ENCODE measurements around the gene FBL. TPM values are rescaled to one million over a fixed set of nuclear protein-coding genes. Genes with fewer than 3 reads are reported as not detected.
"Not testable (repeated sequence)": the region's sequence is repeated elsewhere in the genome, so short reads cannot be mapped to it uniquely, and the experiment has no call there.

The FBL gene
- total RNA-seq, 1 experiment from 2014 or later = 554 TPM

GRCh38 chr19:39878398-39878797 is 32.2 kb upstream of the FBL start:
- Histone ChIP-seq H2AFZ (ENCODE audit: low read depth, low read length, poor library complexity, severe bottlenecking) (no peak overlapping the region), H3K4me2 (ENCODE audit: low read length) (no peak overlapping the region), H3K4me1 (ENCODE audit: control insufficient read depth in 1 of 2, insufficient read depth in 2 of 2, low read length in 2 of 2) (no peaks in the 10 kb centered on the region), H3K27ac (ENCODE audit: low read depth, low read length) (no peak overlapping the region), H3K27me3 (ENCODE audit: insufficient read depth, low read length) (no peaks in the 10 kb centered on the region), H3K9me2 (ENCODE audit: insufficient read depth) (no peaks in the 10 kb centered on the region), H3K9ac (ENCODE audit: low read length) (no peak overlapping the region), H3K4me3 (replicated peaks in 1 of 2; ENCODE audit: low read depth in 1 of 2, low read length in 2 of 2) (no peak overlapping the region), H3K79me2 (ENCODE audit: insufficient read depth, low read length) (no peaks in the 10 kb centered on the region), H4K20me1 (ENCODE audit: insufficient read depth) (no peaks in the 10 kb centered on the region), H3K36me3 (ENCODE audit: control insufficient read depth in 1 of 2, insufficient read depth in 2 of 2, low read length in 2 of 2) (no peaks in the 10 kb centered on the region), H3K9me3 (ENCODE audit: control insufficient read depth in 1 of 2, insufficient read depth in 1 of 2, low read depth in 1 of 2, low read length in 2 of 2) (no peaks in the 10 kb centered on the region)
- POLR2A ChIA-PET = no interaction called here
- DNase-seq (ENCODE audit: low read depth, low spot score) (no peak), ATAC-seq (no peak)
- intact Hi-C loops (cut with micrococcal nuclease) = no loop called here
- RAD21 ChIA-PET (ENCODE audit: low non-redundant PET in 1 of 2, low total read pairs in 2 of 2, uncharacterized antibody in 2 of 2, unreplicated experiment in 2 of 2) = no interaction called here
- TF ChIP-seq JUND (IDR thresholded peaks at IDR 0.05) (no peak), ZNF274 (IDR thresholded peaks at IDR 0.05; ENCODE audit: low read depth, low read length) (no peak), ELF1 (IDR thresholded peaks at IDR 0.05; ENCODE audit: borderline replicate concordance, low read depth) (no peak), ATF3 (IDR thresholded peaks at IDR 0.05) (no peak)
- BruUV-seq (replicated peaks) = no TSS peak
- CTCF ChIA-PET = no interaction called here

DNA sequence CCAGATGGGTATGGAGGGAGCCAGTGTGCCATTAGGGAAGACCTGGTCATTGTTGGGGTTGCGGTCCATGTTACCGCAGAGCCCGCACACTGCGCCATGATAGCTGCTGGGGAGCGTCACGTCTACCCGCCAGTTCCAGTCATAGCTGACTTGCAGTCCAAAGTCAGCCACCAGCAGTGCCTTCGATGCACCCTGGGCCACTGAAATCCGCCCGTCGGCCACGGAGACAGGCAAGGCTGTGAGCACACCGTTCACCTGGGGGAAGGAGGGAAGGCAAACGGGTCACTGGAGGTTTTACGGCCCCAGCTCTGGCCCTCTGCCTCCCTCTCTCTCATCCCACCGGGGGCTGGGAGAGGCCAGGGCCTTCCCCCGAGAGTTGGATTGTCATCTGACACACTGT is 31.8 kb upstream of the FBL start:
- ATAC-seq; H4K20me1 ChIP-seq (ENCODE audit: insufficient read depth); H3K4me3 ChIP-seq (replicated peaks in 1 of 2; ENCODE audit: low read depth in 1 of 2, low read length in 2 of 2); H3K27ac ChIP-seq (ENCODE audit: low read depth, low read length); intact Hi-C loops (cut with micrococcal nuclease); CTCF ChIA-PET; POLR2A ChIA-PET; BruUV-seq (replicated peaks); H3K9ac ChIP-seq (ENCODE audit: low read length); H3K79me2 ChIP-seq (ENCODE audit: insufficient read depth, low read length); H3K9me2 ChIP-seq (ENCODE audit: insufficient read depth); H3K4me2 ChIP-seq (ENCODE audit: low read length); H3K36me3 ChIP-seq (ENCODE audit: control insufficient read depth in 1 of 2, insufficient read depth in 2 of 2, low read length in 2 of 2); DNase-seq (ENCODE audit: low read depth, low spot score); H3K4me1 ChIP-seq (ENCODE audit: control insufficient read depth in 1 of 2, insufficient read depth in 2 of 2, low read length in 2 of 2); RAD21 ChIA-PET (ENCODE audit: low non-redundant PET in 1 of 2, low total read pairs in 2 of 2, uncharacterized antibody in 2 of 2, unreplicated experiment in 2 of 2); H3K27me3 ChIP-seq (ENCODE audit: insufficient read depth, low read length); H2AFZ ChIP-seq (ENCODE audit: low read depth, low read length, poor library complexity, severe bottlenecking); H3K9me3 ChIP-seq (ENCODE audit: control insufficient read depth in 1 of 2, insufficient read depth in 1 of 2, low read depth in 1 of 2, low read length in 2 of 2): not testable (repeated sequence)

DNA sequence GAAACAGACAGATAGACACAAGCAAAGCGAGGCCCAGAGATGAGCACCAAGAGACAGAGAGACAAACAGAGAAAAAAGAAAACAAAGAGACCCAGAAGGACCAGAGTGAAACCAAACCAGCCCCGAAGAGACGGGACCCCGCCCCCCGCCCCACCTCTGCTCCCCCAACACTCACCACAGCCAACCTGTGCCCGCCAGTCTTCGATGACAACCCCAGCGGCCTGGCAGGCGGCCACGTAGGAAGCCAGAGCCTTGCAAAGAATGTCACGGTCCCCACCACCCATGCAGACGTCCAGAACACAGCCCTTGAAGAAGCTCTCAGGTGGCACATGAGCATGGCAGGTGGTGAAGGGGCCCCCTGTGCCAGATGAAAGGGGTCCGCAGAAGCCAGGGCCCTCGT is 31.3 kb upstream of the FBL start:
- POLR2A ChIA-PET; ATAC-seq; H3K4me1 ChIP-seq (ENCODE audit: control insufficient read depth in 1 of 2, insufficient read depth in 2 of 2, low read length in 2 of 2); BruUV-seq (replicated peaks); H2AFZ ChIP-seq (ENCODE audit: low read depth, low read length, poor library complexity, severe bottlenecking); H3K9me3 ChIP-seq (ENCODE audit: control insufficient read depth in 1 of 2, insufficient read depth in 1 of 2, low read depth in 1 of 2, low read length in 2 of 2); H3K27me3 ChIP-seq (ENCODE audit: insufficient read depth, low read length); RAD21 ChIA-PET (ENCODE audit: low non-redundant PET in 1 of 2, low total read pairs in 2 of 2, uncharacterized antibody in 2 of 2, unreplicated experiment in 2 of 2); CTCF ChIA-PET; H3K4me3 ChIP-seq (replicated peaks in 1 of 2; ENCODE audit: low read depth in 1 of 2, low read length in 2 of 2); H3K27ac ChIP-seq (ENCODE audit: low read depth, low read length); H3K79me2 ChIP-seq (ENCODE audit: insufficient read depth, low read length); intact Hi-C loops (cut with micrococcal nuclease); DNase-seq (ENCODE audit: low read depth, low spot score); H3K9me2 ChIP-seq (ENCODE audit: insufficient read depth); H3K36me3 ChIP-seq (ENCODE audit: control insufficient read depth in 1 of 2, insufficient read depth in 2 of 2, low read length in 2 of 2); H3K4me2 ChIP-seq (ENCODE audit: low read length); H4K20me1 ChIP-seq (ENCODE audit: insufficient read depth); H3K9ac ChIP-seq (ENCODE audit: low read length): not testable (repeated sequence)

DNA sequence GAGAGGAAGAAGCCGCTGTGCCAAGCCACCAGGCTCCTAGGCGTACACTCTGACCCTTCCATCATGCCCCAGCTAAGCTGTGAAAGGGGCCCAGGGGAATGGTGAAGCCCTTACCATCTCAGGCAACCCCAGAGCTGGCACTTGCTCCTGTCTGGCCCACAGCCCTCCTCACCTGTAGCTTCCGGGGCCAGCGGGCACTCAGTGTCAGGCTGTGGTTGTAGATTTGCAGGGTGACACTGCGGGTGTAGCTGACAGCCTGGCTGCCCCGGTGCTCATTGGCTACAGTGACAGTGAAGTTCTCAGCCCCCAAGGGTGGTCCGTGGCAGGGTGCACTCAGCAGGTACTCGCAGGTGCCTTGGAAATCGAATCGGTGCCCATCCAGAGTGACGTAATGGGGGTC is 30.3 kb upstream of the FBL start:
- H4K20me1 ChIP-seq (ENCODE audit: insufficient read depth); H3K4me3 ChIP-seq (replicated peaks in 1 of 2; ENCODE audit: low read depth in 1 of 2, low read length in 2 of 2); ATAC-seq; H3K27me3 ChIP-seq (ENCODE audit: insufficient read depth, low read length); H3K9me3 ChIP-seq (ENCODE audit: control insufficient read depth in 1 of 2, insufficient read depth in 1 of 2, low read depth in 1 of 2, low read length in 2 of 2); H3K9me2 ChIP-seq (ENCODE audit: insufficient read depth); H3K27ac ChIP-seq (ENCODE audit: low read depth, low read length); H3K36me3 ChIP-seq (ENCODE audit: control insufficient read depth in 1 of 2, insufficient read depth in 2 of 2, low read length in 2 of 2); H3K4me1 ChIP-seq (ENCODE audit: control insufficient read depth in 1 of 2, insufficient read depth in 2 of 2, low read length in 2 of 2); H2AFZ ChIP-seq (ENCODE audit: low read depth, low read length, poor library complexity, severe bottlenecking); DNase-seq (ENCODE audit: low read depth, low spot score); H3K9ac ChIP-seq (ENCODE audit: low read length); POLR2A ChIA-PET; BruUV-seq (replicated peaks); RAD21 ChIA-PET (ENCODE audit: low non-redundant PET in 1 of 2, low total read pairs in 2 of 2, uncharacterized antibody in 2 of 2, unreplicated experiment in 2 of 2); CTCF ChIA-PET; intact Hi-C loops (cut with micrococcal nuclease); H3K79me2 ChIP-seq (ENCODE audit: insufficient read depth, low read length); H3K4me2 ChIP-seq (ENCODE audit: low read length): not testable (repeated sequence)

Data from HCT116 (cell line).